ENCODE data around the gene MBTPS1.

MBTPS1 gene

GRCh38 chr16:84116720-84117493, at the start of gene MBTPS1:
MBTPS1 (minus strand) TSS chr16:84116942; CDS start chr16:84101783, 15,159 bp downstream.
- peak; percentile 98 for DNase-seq

- DNase-seq = no peak
Observed at GRCh38 chr16:84165746-84166145, 49.0 kb upstream of the MBTPS1 start.

GRCh38 chr16:84161801-84162200, 45.1 kb upstream of the MBTPS1 start:
- no peak for DNase-seq

GRCh38 chr16:84161037-84161436, 44.3 kb upstream of the MBTPS1 start:
- DNase-seq = no peak

- DNase-seq = no peak
Observed at GRCh38 chr16:84159800-84160199, 43.1 kb upstream of the MBTPS1 start.

GRCh38 chr16:84159007-84159406, 42.3 kb upstream of the MBTPS1 start:
- DNase-seq = no peak

GRCh38 chr16:84156342-84156784, 39.6 kb upstream of the MBTPS1 start:
- no peak for DNase-seq

GRCh38 chr16:84155771-84156170, 39.0 kb upstream of the MBTPS1 start:
- DNase-seq = no peak

GRCh38 chr16:84155226-84155625, 38.5 kb upstream of the MBTPS1 start:
- DNase-seq = no peak

GRCh38 chr16:84153660-84154214, 37.0 kb upstream of the MBTPS1 start:
- no peak for DNase-seq

- DNase-seq = no peak
Observed at GRCh38 chr16:84150926-84151325, 34.2 kb upstream of the MBTPS1 start.

- peak; percentile 96 for DNase-seq
Observed at GRCh38 chr16:84144859-84145639, 28.3 kb upstream of the MBTPS1 start, which contains the start of the genes DNAAF1 and HSDL1. DNAAF1 (plus strand) TSS chr16:84145308; CDS start chr16:84145441, 133 bp downstream. HSDL1 (minus strand) TSS chr16:84145177; CDS start chr16:84131321, 13,856 bp downstream.

- peak; percentile 45 for DNase-seq
Observed at GRCh38 chr16:84144209-84144858, 27.6 kb upstream of the MBTPS1 start.

- no peak for DNase-seq
Observed at GRCh38 chr16:84143784-84144199, 27.1 kb upstream of the MBTPS1 start.

- no peak for DNase-seq
Observed at GRCh38 chr16:84143081-84143480, 26.3 kb upstream of the MBTPS1 start.

- DNase-seq = no peak
Observed at GRCh38 chr16:84141143-84141670, 24.5 kb upstream of the MBTPS1 start.

GRCh38 chr16:84139628-84140258, 23.0 kb upstream of the MBTPS1 start:
- no peak for DNase-seq

GRCh38 chr16:84138824-84139627, 22.3 kb upstream of the MBTPS1 start:
- DNase-seq = no peak

GRCh38 chr16:84138500-84138823, 21.7 kb upstream of the MBTPS1 start:
- DNase-seq = no peak

GRCh38 chr16:84137769-84138357, 21.1 kb upstream of the MBTPS1 start:
- DNase-seq = no peak

- DNase-seq = no peak
Observed at GRCh38 chr16:84137287-84137686, 20.5 kb upstream of the MBTPS1 start.
